ENCODE data around the gene HAO1.

GRCh38 chr20:7866285-7866684, 74.0 kb downstream of the HAO1 start:
- TF ChIP-seq CTCF (conservative IDR thresholded peaks at IDR 0.05 in 1 of 2, IDR thresholded peaks at IDR 0.05 in 1 of 2; ENCODE audit: extremely low read depth in 1 of 2, insufficient read depth in 1 of 2, low read depth in 1 of 2, low read length in 2 of 2) (no peak), EZH2 (IDR thresholded peaks at IDR 0.05; ENCODE audit: borderline replicate concordance, low read length) (no peak)
